ENCODE measurements around the gene SLC4A8. TPM values are rescaled to one million over a fixed set of nuclear protein-coding genes. Genes with fewer than 3 reads are reported as not detected.

The SLC4A8 gene
- total RNA-seq, 2 donors from 2014 or later, result 0.28 to 1.1 TPM

DNA sequence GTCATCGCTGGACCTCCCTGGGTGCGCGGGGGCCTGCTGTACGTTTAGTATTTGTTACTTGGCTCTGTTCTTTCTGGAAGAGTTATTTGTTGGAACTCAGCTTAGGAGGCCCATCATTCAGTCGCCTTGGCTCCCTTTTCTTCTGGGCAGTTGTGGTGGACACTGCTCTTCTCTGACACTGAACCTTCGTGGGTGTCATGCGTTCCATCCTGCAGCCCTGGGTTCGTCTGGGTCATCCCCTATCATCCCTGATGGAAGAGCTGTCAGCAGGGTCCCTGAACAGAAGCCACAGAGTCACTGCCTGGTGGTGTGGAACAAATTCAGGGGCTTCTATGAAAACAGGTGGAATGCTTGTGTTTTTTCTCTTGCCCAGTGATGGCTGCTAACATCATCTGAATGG is 113.5 kb downstream of the SLC4A8 start:
- Histone ChIP-seq H3K9me3 (no peaks in the 10 kb centered on the region), H3K27ac (no peak overlapping the region), H3K4me3 (no peak overlapping the region), H3K36me3 (no peaks in the 10 kb centered on the region), H3K4me1 (no peaks in the 10 kb centered on the region), H3K27me3 (no peaks in the 10 kb centered on the region)
- no peak for DNase-seq (ENCODE audit: low spot score)
- TF ChIP-seq, protein P1, sequence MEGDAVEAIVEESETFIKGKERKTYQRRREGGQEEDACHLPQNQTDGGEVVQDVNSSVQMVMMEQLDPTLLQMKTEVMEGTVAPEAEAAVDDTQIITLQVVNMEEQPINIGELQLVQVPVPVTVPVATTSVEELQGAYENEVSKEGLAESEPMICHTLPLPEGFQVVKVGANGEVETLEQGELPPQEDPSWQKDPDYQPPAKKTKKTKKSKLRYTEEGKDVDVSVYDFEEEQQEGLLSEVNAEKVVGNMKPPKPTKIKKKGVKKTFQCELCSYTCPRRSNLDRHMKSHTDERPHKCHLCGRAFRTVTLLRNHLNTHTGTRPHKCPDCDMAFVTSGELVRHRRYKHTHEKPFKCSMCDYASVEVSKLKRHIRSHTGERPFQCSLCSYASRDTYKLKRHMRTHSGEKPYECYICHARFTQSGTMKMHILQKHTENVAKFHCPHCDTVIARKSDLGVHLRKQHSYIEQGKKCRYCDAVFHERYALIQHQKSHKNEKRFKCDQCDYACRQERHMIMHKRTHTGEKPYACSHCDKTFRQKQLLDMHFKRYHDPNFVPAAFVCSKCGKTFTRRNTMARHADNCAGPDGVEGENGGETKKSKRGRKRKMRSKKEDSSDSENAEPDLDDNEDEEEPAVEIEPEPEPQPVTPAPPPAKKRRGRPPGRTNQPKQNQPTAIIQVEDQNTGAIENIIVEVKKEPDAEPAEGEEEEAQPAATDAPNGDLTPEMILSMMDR (IDR thresholded peaks at IDR 0.05), result no peak

GRCh38 chr12:51538599-51538998 is 114.0 kb downstream of the SLC4A8 start:
- no peaks in the 10 kb centered on the region for H3K27me3 ChIP-seq
- no peaks in the 10 kb centered on the region for H3K4me1 ChIP-seq
- no peak overlapping the region for H3K4me3 ChIP-seq
- TF ChIP-seq, protein P1 (IDR thresholded peaks at IDR 0.05), result no peak
- H3K9me3 ChIP-seq, result no peaks in the 10 kb centered on the region
- no peak for DNase-seq (ENCODE audit: low spot score)
- no peaks in the 10 kb centered on the region for H3K36me3 ChIP-seq
- no peak overlapping the region for H3K27ac ChIP-seq

- H3K27me3 ChIP-seq, result no peaks in the 10 kb centered on the region
Measured at GRCh38 chr12:51540996-51541395, 116.4 kb downstream of the SLC4A8 start.

DNA sequence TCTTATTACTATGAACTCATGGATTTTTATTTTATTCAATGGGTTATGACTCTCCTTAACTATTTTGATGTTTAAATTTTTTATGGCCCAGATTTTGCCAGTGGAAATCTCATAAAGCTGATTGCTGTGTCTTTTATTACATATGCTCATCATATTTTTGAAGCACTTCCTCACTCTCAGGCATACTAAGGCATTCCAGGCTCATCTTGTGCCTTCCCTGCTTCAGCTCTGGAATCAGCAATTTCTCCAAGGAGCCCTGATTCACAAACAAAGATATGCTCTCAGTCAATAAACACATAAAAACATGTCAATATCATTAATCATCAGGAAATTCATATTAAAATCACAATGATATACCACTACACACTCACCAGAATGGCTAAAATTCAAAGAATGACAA is 121.5 kb downstream of the SLC4A8 start:
- no peaks in the 10 kb centered on the region for H3K27me3 ChIP-seq
- H3K4me3 ChIP-seq, result no peak overlapping the region
- H3K4me1 ChIP-seq, result no peaks in the 10 kb centered on the region
- DNase-seq (ENCODE audit: low spot score), result no peak
- no peak overlapping the region for H3K27ac ChIP-seq
- no peaks in the 10 kb centered on the region for H3K9me3 ChIP-seq
- TF ChIP-seq, protein P1 (IDR thresholded peaks at IDR 0.05), result no peak
- no peaks in the 10 kb centered on the region for H3K36me3 ChIP-seq

More at GRCh38 chr12:51540996-51541395, 116.4 kb downstream of the SLC4A8 start:
- no peak for DNase-seq (ENCODE audit: low spot score)
- Histone ChIP-seq H3K36me3 (no peaks in the 10 kb centered on the region), H3K27ac (no peak overlapping the region), H3K4me1 (no peaks in the 10 kb centered on the region), H3K4me3 (no peak overlapping the region), H3K9me3 (no peaks in the 10 kb centered on the region)
- TF ChIP-seq, protein P1 (IDR thresholded peaks at IDR 0.05), result no peak

DNA sequence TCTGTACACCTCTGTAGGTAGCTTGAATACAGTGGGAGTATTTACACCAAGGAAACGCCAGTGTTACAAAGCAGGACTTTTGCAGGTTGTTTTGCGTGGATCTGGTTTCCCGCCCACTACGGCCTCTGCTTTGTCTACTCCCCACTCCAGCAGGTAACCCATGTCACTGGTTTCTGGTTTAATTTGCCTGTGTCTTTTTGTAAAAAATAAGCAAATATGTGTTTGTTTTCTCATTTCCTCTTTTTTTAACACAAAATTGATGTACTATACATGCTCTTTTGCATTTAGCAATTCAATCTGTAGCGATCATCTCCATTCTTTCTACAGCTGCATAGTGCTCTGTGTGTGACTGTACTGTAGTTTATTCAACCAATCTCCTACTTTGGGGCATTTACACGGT is 123.0 kb downstream of the SLC4A8 start:
- no peaks in the 10 kb centered on the region for H3K27me3 ChIP-seq

DNA sequence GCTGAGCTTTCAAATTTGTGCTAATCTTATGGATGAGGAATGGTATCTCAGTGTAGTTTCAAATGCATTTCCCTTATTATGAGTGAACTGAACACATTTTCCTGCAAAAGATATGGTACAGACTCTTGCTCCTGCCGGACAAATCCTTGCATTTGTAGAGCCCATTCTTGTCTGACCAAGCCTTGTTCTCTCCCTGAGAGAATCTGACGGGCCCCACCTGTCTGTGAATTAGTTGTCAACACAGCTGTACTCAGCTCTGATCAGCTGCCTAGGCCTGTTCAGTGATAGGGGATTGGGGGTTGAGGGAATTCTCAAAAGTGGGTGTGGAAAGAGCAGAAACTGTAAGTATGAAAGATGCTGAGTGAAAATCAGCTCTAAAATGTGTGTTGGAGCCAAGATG is 123.6 kb downstream of the SLC4A8 start:
- DNase-seq (ENCODE audit: low spot score), result no peak
- Histone ChIP-seq H3K27ac (no peak overlapping the region), H3K27me3 (no peaks in the 10 kb centered on the region), H3K9me3 (no peaks in the 10 kb centered on the region), H3K36me3 (no peaks in the 10 kb centered on the region), H3K4me1 (no peaks in the 10 kb centered on the region), H3K4me3 (no peak overlapping the region)
- TF ChIP-seq, protein P1 (IDR thresholded peaks at IDR 0.05), result no peak

More for the DNA sequence above, 123.0 kb downstream of the SLC4A8 start:
- H3K27ac ChIP-seq, result no peak overlapping the region
- H3K36me3 ChIP-seq, result no peaks in the 10 kb centered on the region
- no peak overlapping the region for H3K4me3 ChIP-seq
- DNase-seq (ENCODE audit: low spot score), result no peak
- TF ChIP-seq, protein P1 (IDR thresholded peaks at IDR 0.05), result no peak
- H3K9me3 ChIP-seq, result no peaks in the 10 kb centered on the region
- no peaks in the 10 kb centered on the region for H3K4me1 ChIP-seq

Measured in right atrium auricular region (tissue), 2 donors.